Parathyroid adenoma (tissue), 2 donors: ENCODE measurements around the gene PRSS58.

Experiments
- H2AFZ ChIP-seq: fragments of 300-600 bp; sonication (generic); one replicate; pipeline ENCODE4 v1.7.0; 2017; ENCODE audit warnings: antibody characterized with exemption, mild to moderate bottlenecking
- H3K27ac ChIP-seq: fragments of 300-600 bp; sonication (generic); one replicate; pipeline ENCODE4 v1.7.0; 2017
- H3K27me3 ChIP-seq: fragments of 300-600 bp; sonication (generic); one replicate; pipeline ENCODE4 v1.7.0; 2017; ENCODE audit warnings: low read length; ENCODE audit not compliant: control insufficient read depth, insufficient read depth
- H3K36me3 ChIP-seq: fragments of 300-600 bp; sonication (generic); one replicate; pipeline ENCODE4 v1.7.0; 2017; ENCODE audit warnings: low read length; ENCODE audit not compliant: control insufficient read depth, insufficient read depth
- H3K4me1 ChIP-seq: fragments of 300-600 bp; sonication (generic); one replicate; pipeline ENCODE4 v1.7.0; 2017; ENCODE audit warnings: control low read depth
- H3K4me2 ChIP-seq: fragments of 300-600 bp; sonication (generic); one replicate; pipeline ENCODE4 v1.7.0; 2017; ENCODE audit warnings: low read length
- H3K4me3 ChIP-seq: fragments of 300-600 bp; sonication (generic); one replicate; pipeline ENCODE4 v1.7.0; 2017; ENCODE audit warnings: low read depth, low read length
- H3K79me2 ChIP-seq: fragments of 300-600 bp; sonication (generic); one replicate; pipeline ENCODE4 v1.7.0; 2017; ENCODE audit warnings: control low read depth
- H3K9ac ChIP-seq: fragments of 300-600 bp; sonication (generic); one replicate; pipeline ENCODE4 v1.7.0; 2017; ENCODE audit warnings: mild to moderate bottlenecking
- H3K9me3 ChIP-seq: fragments of 300-600 bp; sonication (generic); one replicate; pipeline ENCODE4 v1.7.0; 2017; ENCODE audit warnings: low read length; ENCODE audit not compliant: control insufficient read depth
- TF ChIP-seq, protein P1 (sequence below): fragments of 300-600 bp; sonication (generic); IDR thresholded peaks from one replicate; pipeline ENCODE4 v1.7.0; 2017; ENCODE audit warnings: antibody characterized with exemption, mild to moderate bottlenecking
- donor health status: primary hyperparathyroidism.

Gene PRSS58

GRCh38 chr7:142249918-142250317 is 7.9 kb downstream of the PRSS58 start:
- TF ChIP-seq, protein P1, sequence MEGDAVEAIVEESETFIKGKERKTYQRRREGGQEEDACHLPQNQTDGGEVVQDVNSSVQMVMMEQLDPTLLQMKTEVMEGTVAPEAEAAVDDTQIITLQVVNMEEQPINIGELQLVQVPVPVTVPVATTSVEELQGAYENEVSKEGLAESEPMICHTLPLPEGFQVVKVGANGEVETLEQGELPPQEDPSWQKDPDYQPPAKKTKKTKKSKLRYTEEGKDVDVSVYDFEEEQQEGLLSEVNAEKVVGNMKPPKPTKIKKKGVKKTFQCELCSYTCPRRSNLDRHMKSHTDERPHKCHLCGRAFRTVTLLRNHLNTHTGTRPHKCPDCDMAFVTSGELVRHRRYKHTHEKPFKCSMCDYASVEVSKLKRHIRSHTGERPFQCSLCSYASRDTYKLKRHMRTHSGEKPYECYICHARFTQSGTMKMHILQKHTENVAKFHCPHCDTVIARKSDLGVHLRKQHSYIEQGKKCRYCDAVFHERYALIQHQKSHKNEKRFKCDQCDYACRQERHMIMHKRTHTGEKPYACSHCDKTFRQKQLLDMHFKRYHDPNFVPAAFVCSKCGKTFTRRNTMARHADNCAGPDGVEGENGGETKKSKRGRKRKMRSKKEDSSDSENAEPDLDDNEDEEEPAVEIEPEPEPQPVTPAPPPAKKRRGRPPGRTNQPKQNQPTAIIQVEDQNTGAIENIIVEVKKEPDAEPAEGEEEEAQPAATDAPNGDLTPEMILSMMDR = no peak
- no peaks in the 10 kb centered on the region for H3K79me2 ChIP-seq
- no peak overlapping the region for H3K27ac ChIP-seq
- no peaks in the 10 kb centered on the region for H3K27me3 ChIP-seq
- no peak overlapping the region for H2AFZ ChIP-seq
- no peaks in the 10 kb centered on the region for H3K9me3 ChIP-seq
- H3K4me2 ChIP-seq = no peak overlapping the region
- H3K9ac ChIP-seq = no peak overlapping the region
- H3K36me3 ChIP-seq = no peaks in the 10 kb centered on the region
- peaks cover 20% of the 10 kb centered on the region for H3K4me1 ChIP-seq
- H3K4me3 ChIP-seq = no peak overlapping the region

- TF ChIP-seq, protein P1 = no peak
These were observed 9.4 kb downstream of the PRSS58 start for GRCh38 chr7:142248166-142249160.

GRCh38 chr7:142243823-142244222 is 14.0 kb downstream of the PRSS58 start:
- Histone ChIP-seq H3K27ac (no peak overlapping the region), H3K4me1 (peaks cover 18% of the 10 kb centered on the region)
- TF ChIP-seq, protein P1 = no peak

More at GRCh38 chr7:142248166-142249160, 9.4 kb downstream of the PRSS58 start:
- Histone ChIP-seq H3K79me2 (no peaks in the 10 kb centered on the region), H3K27ac (peak overlapping the region; percentile 55), H3K27me3 (no peaks in the 10 kb centered on the region), H3K9me3 (no peaks in the 10 kb centered on the region), H2AFZ (peak overlapping the region; percentile 68), H3K4me2 (no peak overlapping the region), H3K4me1 (peaks cover 20% of the 10 kb centered on the region), H3K36me3 (no peaks in the 10 kb centered on the region), H3K9ac (no peak overlapping the region), H3K4me3 (no peak overlapping the region)

GRCh38 chr7:142240546-142240945 is 17.3 kb downstream of the PRSS58 start:
- no peaks in the 10 kb centered on the region for H3K79me2 ChIP-seq
- H3K4me1 ChIP-seq = no peaks in the 10 kb centered on the region
- H3K36me3 ChIP-seq = no peaks in the 10 kb centered on the region
- TF ChIP-seq, protein P1 = no peak
- no peaks in the 10 kb centered on the region for H3K9me3 ChIP-seq
- no peaks in the 10 kb centered on the region for H3K27me3 ChIP-seq
- H2AFZ ChIP-seq = no peak overlapping the region
- H3K4me2 ChIP-seq = no peak overlapping the region
- H3K4me3 ChIP-seq = no peak overlapping the region
- H3K27ac ChIP-seq = no peak overlapping the region
- H3K9ac ChIP-seq = no peak overlapping the region

More at GRCh38 chr7:142243823-142244222, 14.0 kb downstream of the PRSS58 start:
- H3K36me3 ChIP-seq = no peaks in the 10 kb centered on the region
- no peak overlapping the region for H3K9ac ChIP-seq
- H3K4me3 ChIP-seq = no peak overlapping the region
- no peaks in the 10 kb centered on the region for H3K79me2 ChIP-seq
- no peaks in the 10 kb centered on the region for H3K9me3 ChIP-seq
- no peak overlapping the region for H3K4me2 ChIP-seq
- H3K27me3 ChIP-seq = no peaks in the 10 kb centered on the region
- no peak overlapping the region for H2AFZ ChIP-seq
